SW 1271 (cell line): ENCODE data around the gene PRKAG2.

Experiments
- DNase-seq, 2 experiments: peaks; one replicate each; lab custom pipeline; 2025; lab: John Stamatoyannopoulos, UW

PRKAG2 gene

DNA sequence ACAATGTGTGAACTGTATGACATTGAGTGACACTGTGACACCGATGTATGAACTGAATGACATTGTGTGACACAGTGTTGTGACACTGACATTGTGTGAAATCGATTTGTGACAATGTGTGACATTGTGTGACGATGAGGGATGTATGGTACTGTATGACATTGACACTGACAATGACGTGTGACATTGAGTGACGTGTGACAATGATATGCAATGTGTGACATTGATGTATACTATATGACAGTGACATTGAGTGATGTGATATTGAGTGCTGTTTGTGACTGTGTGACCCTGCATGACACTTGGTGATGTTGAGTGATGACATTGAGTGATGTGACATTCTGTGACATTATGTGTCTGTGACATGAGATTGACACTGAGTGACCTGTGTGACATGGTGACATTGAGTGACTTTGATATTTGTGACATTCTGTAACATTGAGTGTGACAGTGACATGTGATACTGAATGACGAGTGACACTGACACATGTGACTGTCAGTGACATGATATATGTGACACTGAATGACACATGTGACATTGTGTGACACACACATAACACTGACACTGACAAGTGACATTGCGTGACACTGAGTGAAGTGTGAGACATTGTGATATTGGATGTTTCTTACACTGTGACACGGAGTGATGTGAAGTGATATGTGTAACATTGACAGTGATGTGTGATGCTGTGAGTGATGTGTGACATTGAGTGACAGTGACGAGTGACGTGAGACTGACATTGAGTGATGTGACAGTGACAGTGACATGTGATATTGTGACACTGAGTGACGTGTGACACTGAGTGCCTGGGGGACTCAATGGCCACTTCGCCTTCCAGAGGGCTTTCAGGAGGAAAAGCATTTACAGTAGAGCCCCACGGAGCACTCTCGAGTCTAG, 167.5 kb downstream of the PRKAG2 start:
- DNase-seq: no peak

GRCh38 chr7:151708610-151709009, 168.3 kb downstream of the PRKAG2 start:
- no peak for DNase-seq

DNA sequence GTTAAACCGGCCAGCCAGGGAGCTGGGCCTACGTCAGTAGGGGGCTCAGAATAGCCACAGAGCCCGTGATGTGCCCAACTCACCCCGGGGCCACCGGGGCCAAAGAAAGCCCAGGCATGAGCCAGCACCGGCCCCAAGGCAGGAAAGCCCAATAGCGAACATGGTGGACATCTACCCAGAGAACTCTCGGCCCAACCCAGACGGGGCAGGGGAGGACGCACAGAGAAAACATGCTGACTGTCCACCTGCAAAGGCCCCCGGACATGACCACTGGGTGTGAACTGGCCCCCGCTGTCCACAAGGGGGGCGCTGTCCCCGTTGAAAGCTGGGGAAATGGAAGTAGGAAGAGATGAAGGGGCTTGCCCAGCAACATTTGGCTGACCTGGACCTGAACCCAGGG, 169.2 kb downstream of the PRKAG2 start:
- no peak for DNase-seq

GRCh38 chr7:151707105-151707469, 169.8 kb downstream of the PRKAG2 start:
- DNase-seq: no peak

DNA sequence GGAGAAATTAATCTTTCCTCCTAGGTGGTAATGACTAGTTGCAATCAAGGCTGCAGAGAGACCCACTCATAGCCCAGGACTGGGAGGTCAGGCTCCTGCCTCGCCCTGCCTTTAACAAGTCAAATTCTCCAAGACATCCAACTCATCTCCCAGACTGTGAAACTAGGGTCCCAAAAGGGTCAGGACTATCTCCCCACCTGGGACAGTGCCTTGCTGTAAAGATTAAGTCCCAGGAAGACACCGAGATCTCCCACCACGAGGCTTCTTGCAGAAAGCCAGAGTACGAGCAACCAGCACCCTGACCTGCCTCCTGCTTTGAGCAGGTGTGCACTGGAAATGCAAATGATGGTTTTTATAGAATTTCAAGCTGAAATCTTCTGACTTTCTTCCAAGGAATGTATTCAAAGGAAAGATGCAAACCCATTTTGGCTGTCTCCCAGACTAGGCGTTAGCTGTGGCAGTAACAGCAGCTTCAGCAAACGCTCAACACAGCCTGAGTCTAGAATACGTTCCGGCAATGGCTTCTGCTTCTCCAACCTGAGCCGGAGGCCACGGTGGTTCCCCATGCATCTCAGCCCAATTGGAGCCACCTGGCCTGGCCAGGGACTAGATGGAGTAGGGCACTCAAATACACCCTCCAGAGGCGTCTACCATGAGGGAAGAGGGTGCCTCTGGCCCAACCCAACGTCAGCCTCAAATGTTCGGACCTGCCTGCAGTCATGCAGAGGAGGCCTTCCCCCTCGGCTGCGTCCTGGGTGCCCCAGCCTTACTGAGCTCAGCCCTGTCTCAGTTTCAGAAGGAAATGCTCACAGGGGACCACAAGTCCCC, 170.4 kb downstream of the PRKAG2 start:
- DNase-seq: no peak

GRCh38 chr7:151705636-151706276, 171.2 kb downstream of the PRKAG2 start:
- peak in 1 of 2 experiments; percentile 22 for DNase-seq

DNA sequence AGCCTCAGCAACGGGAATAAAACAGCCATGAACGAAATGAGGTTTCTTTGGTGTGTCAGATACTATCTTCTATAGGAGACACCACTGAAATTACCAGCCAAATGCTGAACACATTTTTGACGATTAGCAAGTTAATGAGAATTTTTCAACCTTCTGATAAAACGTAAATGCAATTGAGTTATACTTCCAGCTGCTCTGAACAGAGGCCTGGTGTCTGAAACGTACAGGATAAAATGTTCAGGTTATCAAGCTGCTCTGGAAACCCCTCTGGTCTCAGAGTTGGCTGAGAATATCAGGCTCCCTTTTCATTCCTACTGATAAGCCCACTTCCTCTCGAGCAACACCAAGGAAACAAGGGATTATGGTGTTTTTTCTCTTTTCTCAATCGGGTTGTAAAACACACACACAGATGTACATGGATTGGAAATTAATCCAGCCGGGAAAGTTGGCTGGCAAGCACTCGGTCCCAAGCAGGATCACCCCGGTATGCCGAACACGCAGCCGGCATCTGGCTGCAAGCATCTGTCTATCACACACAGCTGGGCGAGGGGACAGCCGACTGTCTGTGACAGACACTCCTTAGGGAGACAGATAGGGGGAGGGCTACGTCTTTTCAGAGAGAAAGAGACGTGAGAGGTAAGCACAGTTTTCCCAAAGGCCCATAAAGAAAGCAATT, 171.8 kb downstream of the PRKAG2 start:
- no peak for DNase-seq

GRCh38 chr7:151704299-151704959, 172.5 kb downstream of the PRKAG2 start:
- DNase-seq: no peak

- no peak for DNase-seq
Measured at GRCh38 chr7:151702961-151703360, 174.0 kb downstream of the PRKAG2 start.

DNA sequence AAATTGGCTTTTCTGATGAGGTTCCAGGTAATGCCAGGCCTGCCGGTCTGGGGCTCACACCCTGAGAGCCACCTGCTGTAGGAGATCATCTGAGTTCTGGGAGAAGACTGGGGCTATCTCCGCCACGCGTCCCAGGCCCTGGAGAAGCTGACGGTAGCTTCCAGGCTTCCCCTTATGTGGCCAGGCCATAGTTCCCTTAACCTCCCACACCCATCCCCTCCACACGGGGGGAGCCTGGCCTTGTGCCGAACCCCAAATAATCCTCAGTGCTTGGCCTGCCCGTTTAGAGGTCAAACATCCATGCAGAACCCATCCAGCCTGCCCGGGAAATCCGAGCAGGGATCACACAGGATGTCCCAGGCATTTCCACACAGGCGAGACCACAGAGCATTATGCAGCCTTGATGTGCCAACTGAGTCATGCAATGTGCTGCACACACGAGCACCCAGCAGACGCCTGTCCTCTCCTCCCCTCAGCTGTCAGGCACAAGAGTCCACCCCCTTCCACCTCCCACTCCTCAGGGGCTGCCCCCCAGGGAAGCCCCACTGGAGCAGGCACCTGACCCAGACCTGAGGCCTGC, 176.2 kb downstream of the PRKAG2 start:
- no peak for DNase-seq

DNA sequence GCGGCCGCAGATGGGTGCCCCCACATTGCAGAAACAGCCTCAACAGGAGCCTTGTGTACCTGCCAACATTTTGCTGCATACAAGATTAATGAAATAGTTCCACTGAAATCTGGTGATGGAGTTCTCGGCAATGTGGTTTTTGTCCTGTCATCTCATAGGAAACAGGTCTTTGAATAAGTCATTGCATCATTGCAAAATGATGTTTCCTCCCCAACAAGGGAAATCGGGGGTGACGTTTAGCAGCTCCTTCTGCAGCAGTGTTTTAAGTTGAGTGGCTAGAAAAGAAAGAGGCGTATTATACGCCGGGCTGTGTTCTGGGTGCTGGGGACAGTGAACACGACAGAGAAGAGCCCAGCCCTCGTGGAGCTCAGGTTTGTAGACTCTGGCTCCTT, 177.0 kb downstream of the PRKAG2 start:
- DNase-seq: no peak

DNA sequence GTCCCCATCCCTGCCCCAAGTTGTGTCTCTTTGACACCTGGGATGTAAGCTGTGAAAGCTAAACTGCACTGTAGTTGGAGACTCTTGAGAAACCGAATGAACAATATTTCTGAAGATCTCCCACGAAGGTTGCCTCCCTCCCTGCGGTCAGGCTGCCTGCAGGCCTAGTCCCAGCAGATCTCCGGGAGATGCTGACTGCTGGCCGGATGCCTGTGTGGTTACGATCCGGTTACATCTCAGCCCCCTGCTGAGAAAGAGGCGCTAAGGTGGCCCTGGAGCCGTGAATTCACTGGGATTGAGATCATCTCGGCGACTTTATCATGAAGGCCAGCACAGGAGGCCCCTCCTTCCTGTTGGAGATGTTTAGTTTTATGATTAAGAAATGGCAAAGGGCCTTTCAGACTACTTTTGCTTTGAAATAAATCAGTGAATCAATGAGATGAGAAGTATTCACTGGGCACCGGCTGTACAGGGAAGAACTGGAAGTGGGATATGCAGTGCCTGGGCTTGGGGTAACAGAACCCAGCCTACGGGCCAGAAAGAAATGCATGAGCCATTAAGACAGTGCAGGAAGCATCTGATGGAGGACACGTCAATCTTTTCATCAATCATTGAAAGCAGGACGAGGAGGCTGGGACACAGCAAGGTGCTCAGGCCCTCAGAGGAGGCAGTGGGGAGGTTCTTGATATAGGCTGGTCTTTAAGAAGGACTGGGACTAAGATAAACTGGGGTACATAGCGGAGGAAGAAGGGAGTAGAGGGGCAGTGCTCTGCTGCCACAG, 177.6 kb downstream of the PRKAG2 start:
- DNase-seq: no peak

DNA sequence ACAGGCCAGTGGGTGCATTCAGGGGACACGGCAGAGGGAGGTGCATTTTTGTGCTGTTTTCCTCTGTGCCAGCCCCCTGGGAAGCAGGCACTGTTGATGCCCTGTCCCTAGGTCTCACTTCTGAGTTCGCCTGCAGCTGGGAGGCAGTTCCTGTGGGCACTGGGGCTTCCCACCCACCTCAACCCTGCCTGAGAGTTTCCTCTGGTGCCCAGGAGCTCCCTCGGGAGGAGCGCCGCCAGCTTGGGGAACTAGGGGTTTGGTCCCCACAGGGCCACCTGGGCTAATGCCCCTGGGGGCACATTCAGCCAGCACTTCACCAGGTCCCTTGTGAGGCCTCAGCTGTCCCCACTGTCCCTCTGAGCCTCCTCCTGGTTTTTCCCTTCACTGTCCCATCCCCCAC, 179.0 kb downstream of the PRKAG2 start:
- no peak for DNase-seq

- DNase-seq: no peak
Measured at GRCh38 chr7:151697515-151697895, 179.4 kb downstream of the PRKAG2 start.

- DNase-seq: no peak
Measured at GRCh38 chr7:151696721-151697514, 180.0 kb downstream of the PRKAG2 start.

DNA sequence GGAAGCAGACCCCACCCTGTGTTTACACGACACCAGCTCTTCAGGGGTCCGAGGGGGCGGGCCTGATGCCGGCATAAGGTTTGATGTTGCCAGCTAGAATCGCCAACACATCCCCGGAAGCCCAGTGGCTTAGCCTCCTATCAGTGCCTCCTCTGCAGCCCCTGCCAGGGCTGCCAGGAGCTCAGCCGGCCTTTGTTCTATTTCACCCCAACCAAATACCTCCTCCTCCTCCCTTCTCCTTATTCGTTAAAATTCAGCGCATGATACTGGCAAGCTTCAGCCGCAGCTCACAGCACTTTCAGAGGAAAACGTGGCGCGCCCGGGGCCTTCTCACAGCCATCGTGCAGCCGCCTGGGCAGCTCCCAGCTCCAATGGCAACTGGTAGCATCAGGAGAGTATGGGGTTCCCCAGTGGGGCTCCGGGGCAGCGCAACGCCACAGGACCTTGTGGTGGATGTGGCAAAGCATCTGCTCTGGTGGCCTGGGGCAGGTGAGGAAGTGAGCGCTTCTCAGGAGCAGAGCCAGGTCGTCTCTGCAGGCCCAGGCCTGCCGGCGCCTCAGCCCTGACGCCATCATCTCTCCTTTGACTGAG, 180.9 kb downstream of the PRKAG2 start:
- no peak for DNase-seq

DNA sequence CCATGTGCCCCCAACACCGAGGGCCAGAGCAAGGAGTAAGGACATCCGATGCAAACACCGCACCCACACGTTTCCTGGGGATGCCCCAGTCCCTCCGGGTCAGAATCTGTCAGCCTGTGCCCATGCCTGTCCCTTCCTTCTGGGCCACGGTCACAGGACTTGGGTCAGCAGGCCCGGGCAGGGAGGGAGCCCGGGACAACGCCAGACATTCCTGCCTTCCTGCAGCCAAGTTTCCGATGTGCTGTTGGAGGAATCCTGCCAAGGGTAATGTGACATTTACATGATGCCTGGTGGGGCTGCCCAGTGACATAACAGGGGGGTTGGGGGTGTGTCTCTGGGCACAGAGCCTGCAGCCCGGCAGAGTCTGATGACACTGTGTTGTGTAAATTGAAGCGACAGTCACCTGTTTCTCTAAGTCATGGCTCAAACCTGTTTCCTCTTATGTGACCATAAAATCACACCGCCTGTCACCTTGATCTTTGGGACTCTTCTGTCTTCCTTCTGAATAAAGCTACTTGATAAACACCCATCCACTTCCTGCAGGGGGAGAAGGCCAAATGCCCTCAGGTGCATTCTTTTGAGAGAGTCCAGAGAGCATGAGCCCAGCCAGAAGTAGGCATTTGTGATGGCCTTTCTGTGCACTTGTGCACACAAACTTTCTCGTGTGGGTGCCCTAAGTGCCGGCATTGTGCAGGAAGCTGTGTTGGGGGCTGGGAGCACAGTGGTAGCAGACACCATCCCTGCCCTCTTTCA, 181.9 kb downstream of the PRKAG2 start:
- peak in 1 of 2 experiments; percentile 23 for DNase-seq

DNA sequence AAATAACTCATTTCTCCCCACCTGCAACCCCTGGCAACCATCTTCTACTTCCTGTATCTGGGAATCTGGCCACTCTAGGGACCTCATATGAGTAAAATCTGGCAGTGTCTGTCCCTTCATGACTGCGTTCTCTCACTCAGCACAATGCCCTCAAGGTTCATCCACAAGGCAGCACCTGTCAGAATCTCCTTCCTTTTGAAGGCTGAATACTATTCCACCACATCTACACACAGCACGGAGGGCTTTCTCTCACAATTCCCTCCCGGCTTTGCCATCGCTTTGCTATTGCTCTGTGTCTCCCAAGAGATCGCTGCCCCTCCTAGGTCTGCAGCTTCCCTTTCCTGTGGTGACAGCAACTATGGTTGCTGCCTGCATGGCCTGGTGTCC, 182.5 kb downstream of the PRKAG2 start:
- no peak for DNase-seq
